ENCODE data around the gene PELI1. TPM values are rescaled to one million over a fixed set of nuclear protein-coding genes. Genes with fewer than 3 reads are reported as not detected.

The PELI1 gene
- total RNA-seq, 1 experiment from 2014 or later: 53.5 TPM

DNA sequence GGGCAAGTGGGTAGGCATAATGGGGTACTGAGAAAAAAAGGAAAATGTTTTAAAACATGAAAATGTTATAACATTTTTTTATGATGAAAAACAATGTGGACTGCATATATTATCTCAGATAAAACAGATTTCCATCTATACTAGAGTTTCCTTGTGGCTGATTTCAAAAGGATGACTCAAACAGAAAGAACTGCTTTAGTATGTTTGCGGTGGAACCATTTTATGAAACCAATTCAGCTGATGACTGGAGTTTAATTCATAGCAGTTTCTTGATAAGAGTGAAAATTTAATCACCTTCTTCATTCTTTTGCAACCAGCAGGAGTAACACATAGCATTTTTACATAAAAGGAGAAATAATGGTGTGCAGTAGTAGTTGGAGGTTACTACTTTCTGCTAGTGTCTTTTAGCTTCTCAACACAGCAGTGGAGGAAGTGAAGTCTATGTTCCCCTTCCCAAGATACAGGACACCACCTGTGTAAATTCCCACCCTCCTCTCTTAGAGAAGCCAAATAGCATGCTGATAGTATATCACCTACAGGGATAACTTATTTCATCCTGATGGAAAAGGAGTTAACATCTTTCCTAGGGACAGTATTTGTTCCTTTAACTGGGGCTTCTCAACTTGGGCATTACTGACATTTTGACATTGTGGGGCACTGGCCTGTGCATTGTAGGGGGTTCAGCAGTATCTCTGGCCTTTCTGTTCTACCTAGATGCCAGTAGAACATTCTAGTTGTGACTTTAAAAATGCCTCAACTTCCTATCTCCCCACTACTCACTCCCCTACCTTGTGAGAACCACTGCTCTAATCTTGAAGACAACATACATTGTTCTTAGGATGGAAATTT, 29.9 kb downstream of the PELI1 start (continued):
- no peak for TF ChIP-seq MYBL2 (CRISPR knock-in tag; IDR thresholded peaks at IDR 0.05)
- no peak for TF ChIP-seq RELA (CRISPR knock-in tag; IDR thresholded peaks at IDR 0.05; ENCODE audit: borderline replicate concordance)
- TF ChIP-seq, protein P1, sequence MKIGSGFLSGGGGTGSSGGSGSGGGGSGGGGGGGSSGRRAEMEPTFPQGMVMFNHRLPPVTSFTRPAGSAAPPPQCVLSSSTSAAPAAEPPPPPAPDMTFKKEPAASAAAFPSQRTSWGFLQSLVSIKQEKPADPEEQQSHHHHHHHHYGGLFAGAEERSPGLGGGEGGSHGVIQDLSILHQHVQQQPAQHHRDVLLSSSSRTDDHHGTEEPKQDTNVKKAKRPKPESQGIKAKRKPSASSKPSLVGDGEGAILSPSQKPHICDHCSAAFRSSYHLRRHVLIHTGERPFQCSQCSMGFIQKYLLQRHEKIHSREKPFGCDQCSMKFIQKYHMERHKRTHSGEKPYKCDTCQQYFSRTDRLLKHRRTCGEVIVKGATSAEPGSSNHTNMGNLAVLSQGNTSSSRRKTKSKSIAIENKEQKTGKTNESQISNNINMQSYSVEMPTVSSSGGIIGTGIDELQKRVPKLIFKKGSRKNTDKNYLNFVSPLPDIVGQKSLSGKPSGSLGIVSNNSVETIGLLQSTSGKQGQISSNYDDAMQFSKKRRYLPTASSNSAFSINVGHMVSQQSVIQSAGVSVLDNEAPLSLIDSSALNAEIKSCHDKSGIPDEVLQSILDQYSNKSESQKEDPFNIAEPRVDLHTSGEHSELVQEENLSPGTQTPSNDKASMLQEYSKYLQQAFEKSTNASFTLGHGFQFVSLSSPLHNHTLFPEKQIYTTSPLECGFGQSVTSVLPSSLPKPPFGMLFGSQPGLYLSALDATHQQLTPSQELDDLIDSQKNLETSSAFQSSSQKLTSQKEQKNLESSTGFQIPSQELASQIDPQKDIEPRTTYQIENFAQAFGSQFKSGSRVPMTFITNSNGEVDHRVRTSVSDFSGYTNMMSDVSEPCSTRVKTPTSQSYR (CRISPR knock-in tag; IDR thresholded peaks at IDR 0.05): no peak
- TF ChIP-seq, protein P2, sequence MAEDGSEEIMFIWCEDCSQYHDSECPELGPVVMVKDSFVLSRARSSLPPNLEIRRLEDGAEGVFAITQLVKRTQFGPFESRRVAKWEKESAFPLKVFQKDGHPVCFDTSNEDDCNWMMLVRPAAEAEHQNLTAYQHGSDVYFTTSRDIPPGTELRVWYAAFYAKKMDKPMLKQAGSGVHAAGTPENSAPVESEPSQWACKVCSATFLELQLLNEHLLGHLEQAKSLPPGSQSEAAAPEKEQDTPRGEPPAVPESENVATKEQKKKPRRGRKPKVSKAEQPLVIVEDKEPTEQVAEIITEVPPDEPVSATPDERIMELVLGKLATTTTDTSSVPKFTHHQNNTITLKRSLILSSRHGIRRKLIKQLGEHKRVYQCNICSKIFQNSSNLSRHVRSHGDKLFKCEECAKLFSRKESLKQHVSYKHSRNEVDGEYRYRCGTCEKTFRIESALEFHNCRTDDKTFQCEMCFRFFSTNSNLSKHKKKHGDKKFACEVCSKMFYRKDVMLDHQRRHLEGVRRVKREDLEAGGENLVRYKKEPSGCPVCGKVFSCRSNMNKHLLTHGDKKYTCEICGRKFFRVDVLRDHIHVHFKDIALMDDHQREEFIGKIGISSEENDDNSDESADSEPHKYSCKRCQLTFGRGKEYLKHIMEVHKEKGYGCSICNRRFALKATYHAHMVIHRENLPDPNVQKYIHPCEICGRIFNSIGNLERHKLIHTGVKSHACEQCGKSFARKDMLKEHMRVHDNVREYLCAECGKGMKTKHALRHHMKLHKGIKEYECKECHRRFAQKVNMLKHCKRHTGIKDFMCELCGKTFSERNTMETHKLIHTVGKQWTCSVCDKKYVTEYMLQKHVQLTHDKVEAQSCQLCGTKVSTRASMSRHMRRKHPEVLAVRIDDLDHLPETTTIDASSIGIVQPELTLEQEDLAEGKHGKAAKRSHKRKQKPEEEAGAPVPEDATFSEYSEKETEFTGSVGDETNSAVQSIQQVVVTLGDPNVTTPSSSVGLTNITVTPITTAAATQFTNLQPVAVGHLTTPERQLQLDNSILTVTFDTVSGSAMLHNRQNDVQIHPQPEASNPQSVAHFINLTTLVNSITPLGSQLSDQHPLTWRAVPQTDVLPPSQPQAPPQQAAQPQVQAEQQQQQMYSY (CRISPR knock-in tag; IDR thresholded peaks at IDR 0.05): no peak

DNA sequence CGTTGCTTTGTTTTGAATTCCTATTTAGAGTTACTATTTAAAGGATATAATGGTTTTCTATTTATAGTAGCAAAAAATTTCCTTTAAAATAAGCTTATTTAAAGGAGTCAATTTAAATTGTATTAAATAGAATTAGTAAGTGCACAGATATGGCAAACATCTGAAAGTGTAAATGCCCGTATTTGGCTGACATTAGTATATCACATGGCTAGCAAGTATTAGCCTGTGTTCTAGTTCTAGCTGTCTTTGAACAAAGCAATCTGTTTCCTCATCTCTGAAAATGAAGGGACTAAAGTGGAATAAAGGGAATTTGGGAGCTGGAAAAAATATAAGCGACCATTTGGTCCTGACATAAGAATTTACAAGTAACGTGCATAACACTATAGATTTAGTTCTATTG, 32.2 kb downstream of the PELI1 start:
- no peak overlapping the region for H3K27ac Mint-ChIP-seq
- CTCF ChIA-PET: interaction anchor here (0.6 kb wide), 2 partner anchors 251 to 345 kb away, joined by 3 read pairs; no protein-coding TSS in a partner anchor
- H3K4me3 Mint-ChIP-seq: no peak overlapping the region
- no peaks in the 10 kb centered on the region for H3K9me3 Mint-ChIP-seq
- peaks cover 41% of the 10 kb centered on the region for H3K4me1 Mint-ChIP-seq
- POLR2A ChIA-PET: no interaction called here
- TF ChIP-seq, protein P3, sequence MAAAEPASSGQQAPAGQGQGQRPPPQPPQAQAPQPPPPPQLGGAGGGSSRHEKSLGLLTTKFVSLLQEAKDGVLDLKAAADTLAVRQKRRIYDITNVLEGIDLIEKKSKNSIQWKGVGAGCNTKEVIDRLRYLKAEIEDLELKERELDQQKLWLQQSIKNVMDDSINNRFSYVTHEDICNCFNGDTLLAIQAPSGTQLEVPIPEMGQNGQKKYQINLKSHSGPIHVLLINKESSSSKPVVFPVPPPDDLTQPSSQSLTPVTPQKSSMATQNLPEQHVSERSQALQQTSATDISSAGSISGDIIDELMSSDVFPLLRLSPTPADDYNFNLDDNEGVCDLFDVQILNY (CRISPR knock-in tag; IDR thresholded peaks at IDR 0.05): no peak
- TF ChIP-seq, protein P4, sequence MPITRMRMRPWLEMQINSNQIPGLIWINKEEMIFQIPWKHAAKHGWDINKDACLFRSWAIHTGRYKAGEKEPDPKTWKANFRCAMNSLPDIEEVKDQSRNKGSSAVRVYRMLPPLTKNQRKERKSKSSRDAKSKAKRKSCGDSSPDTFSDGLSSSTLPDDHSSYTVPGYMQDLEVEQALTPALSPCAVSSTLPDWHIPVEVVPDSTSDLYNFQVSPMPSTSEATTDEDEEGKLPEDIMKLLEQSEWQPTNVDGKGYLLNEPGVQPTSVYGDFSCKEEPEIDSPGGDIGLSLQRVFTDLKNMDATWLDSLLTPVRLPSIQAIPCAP (CRISPR knock-in tag; IDR thresholded peaks at IDR 0.05): no peak
- TF ChIP-seq NR2C2 (CRISPR knock-in tag; IDR thresholded peaks at IDR 0.05) (no peak), NFYB (CRISPR knock-in tag; conservative IDR thresholded peaks at IDR 0.05; ENCODE audit: low read depth) (no peak), NR1H2 (CRISPR knock-in tag; IDR thresholded peaks at IDR 0.05) (no peak), ETV6 (CRISPR knock-in tag; IDR thresholded peaks at IDR 0.05) (no peak), SOX15 (CRISPR knock-in tag; IDR thresholded peaks at IDR 0.05) (no peak)
- TF ChIP-seq, protein P5, sequence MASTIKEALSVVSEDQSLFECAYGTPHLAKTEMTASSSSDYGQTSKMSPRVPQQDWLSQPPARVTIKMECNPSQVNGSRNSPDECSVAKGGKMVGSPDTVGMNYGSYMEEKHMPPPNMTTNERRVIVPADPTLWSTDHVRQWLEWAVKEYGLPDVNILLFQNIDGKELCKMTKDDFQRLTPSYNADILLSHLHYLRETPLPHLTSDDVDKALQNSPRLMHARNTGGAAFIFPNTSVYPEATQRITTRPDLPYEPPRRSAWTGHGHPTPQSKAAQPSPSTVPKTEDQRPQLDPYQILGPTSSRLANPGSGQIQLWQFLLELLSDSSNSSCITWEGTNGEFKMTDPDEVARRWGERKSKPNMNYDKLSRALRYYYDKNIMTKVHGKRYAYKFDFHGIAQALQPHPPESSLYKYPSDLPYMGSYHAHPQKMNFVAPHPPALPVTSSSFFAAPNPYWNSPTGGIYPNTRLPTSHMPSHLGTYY (CRISPR knock-in tag; IDR thresholded peaks at IDR 0.05): no peak
- TF ChIP-seq, protein P6, sequence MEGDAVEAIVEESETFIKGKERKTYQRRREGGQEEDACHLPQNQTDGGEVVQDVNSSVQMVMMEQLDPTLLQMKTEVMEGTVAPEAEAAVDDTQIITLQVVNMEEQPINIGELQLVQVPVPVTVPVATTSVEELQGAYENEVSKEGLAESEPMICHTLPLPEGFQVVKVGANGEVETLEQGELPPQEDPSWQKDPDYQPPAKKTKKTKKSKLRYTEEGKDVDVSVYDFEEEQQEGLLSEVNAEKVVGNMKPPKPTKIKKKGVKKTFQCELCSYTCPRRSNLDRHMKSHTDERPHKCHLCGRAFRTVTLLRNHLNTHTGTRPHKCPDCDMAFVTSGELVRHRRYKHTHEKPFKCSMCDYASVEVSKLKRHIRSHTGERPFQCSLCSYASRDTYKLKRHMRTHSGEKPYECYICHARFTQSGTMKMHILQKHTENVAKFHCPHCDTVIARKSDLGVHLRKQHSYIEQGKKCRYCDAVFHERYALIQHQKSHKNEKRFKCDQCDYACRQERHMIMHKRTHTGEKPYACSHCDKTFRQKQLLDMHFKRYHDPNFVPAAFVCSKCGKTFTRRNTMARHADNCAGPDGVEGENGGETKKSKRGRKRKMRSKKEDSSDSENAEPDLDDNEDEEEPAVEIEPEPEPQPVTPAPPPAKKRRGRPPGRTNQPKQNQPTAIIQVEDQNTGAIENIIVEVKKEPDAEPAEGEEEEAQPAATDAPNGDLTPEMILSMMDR (IDR thresholded peaks at IDR 0.05): no peak
- ATAC-seq (no peak), DNase-seq (ENCODE audit: low spot score) (no peak)
- no peaks in the 10 kb centered on the region for H3K27me3 Mint-ChIP-seq (ENCODE audit: low read depth)
- H3K36me3 Mint-ChIP-seq: peaks cover 11% of the 10 kb centered on the region

All from WTC11 (cell line).